GM12878 (cell line): ENCODE measurements around the gene CAST. TPM values are rescaled to one million over a fixed set of nuclear protein-coding genes. Genes with fewer than 3 reads are reported as not detected.

Experiments
- ATAC-seq: fragments of 200-7000 bp; cut with Tn5 transposase; 3 replicates; pipeline ENCODE4 v1.9.1; 2020; ENCODE audit warnings: mild to moderate bottlenecking, moderate library complexity
- BruUV-seq: library from RNA; stranded (reverse); fragments of 400-500 nt; replicated peaks from 2 replicates; lab custom pipeline; 2021; lab: Mats Ljungman, UMichigan
- CTCF ChIA-PET: fragments of 300-600 bp; sonication (Branson Sonifier 250); formaldehyde crosslinking; extraction: SDS; loops from one replicate; lab custom pipeline; 2021; ENCODE audit warnings: inconsistent platforms; lab: Yijun Ruan, JAX
- POLR2A ChIA-PET: fragments of 350-600 bp; formaldehyde crosslinking; extraction: SDS; loops from one replicate; lab custom pipeline; 2021; ENCODE audit warnings: inconsistent platforms; lab: Charles Lee
- RAD21 ChIA-PET: fragments of 300-600 bp; sonication (Branson Sonifier 250); formaldehyde crosslinking; loops from one replicate; lab custom pipeline; 2023; ENCODE audit warnings: antibody characterized with exemption; ENCODE audit not compliant: unreplicated experiment; lab: Charles Lee
- SMC1A ChIA-PET: fragments of 300-600 bp; sonication (Branson Sonifier 250); formaldehyde crosslinking; loops from one replicate; lab custom pipeline; 2023; ENCODE audit not compliant: unreplicated experiment, uncharacterized antibody; lab: Charles Lee
- DNase-seq: peaks from one replicate; pipeline ENCODE4 v3.0.0-alpha.2; 2011; ENCODE audit warnings: low read depth, low spot score
- FAIRE-seq: peaks from 3 replicates; lab custom pipeline; 2011; peaks lifted over from hg19 to GRCh38; lab: Jason Lieb, UNC
- H2AFZ ChIP-seq: 2 replicates; pipeline ENCODE4 v1.6.0; 2011; ENCODE audit warnings: low read depth, low read length, control low read depth; ENCODE audit not compliant: control insufficient read depth
- H3K27ac ChIP-seq: 2 replicates; pipeline ENCODE4 v1.5.1; 2011; ENCODE audit warnings: control low read depth; ENCODE audit not compliant: control insufficient read depth, insufficient read depth
- H3K27me3 ChIP-seq, 2 experiments: replicated peaks in 1 of 2; 2 replicates each; pipeline versions ENCODE4 v1.6.0 to v1.6.1; 2011; ENCODE audit warnings: low read length in 1 of 2; ENCODE audit not compliant: control insufficient read depth in 2 of 2, insufficient read depth in 2 of 2
- H3K36me3 ChIP-seq, 2 experiments: 2 replicates each; pipeline ENCODE4 v1.5.1; 2011; ENCODE audit warnings: low read length in 1 of 2; ENCODE audit not compliant: control insufficient read depth in 2 of 2, insufficient read depth in 2 of 2
- H3K4me1 ChIP-seq: 2 replicates; pipeline ENCODE4 v1.6.1; 2011; ENCODE audit warnings: mild to moderate bottlenecking, low read length, moderate library complexity, mixed read lengths; ENCODE audit not compliant: control insufficient read depth, insufficient read depth
- H3K4me2 ChIP-seq: 2 replicates; pipeline ENCODE4 v1.6.0; 2011; ENCODE audit warnings: control low read depth; ENCODE audit not compliant: control insufficient read depth, insufficient read depth
- H3K4me3 ChIP-seq: fragments of 200-600 bp; sonication (generic); 2 replicates; pipeline ENCODE4 v1.5.1; 2016
- H3K79me2 ChIP-seq: 2 replicates; pipeline ENCODE4 v1.6.0; 2011; ENCODE audit warnings: low read length; ENCODE audit not compliant: control insufficient read depth, insufficient read depth
- H3K9ac ChIP-seq: 2 replicates; pipeline ENCODE4 v1.8.0; 2011; ENCODE audit warnings: low read length, control low read depth, mixed read lengths; ENCODE audit not compliant: control insufficient read depth, insufficient read depth
- H3K9me3 ChIP-seq: replicated peaks from 3 replicates; pipeline ENCODE4 v1.5.1; 2011; ENCODE audit warnings: mild to moderate bottlenecking, low read length; ENCODE audit not compliant: control insufficient read depth, insufficient read depth
- H4K20me1 ChIP-seq: 2 replicates; pipeline ENCODE4 v1.6.0; 2011; ENCODE audit not compliant: control insufficient read depth, insufficient read depth
- E4F1 ChIP-seq: fragments of 450-650 bp; IDR thresholded peaks from 2 replicates; pipeline ENCODE4 v1.6.1; 2018; ENCODE audit warnings: borderline replicate concordance, mild to moderate bottlenecking; ENCODE audit not compliant: partially characterized antibody
- KLF5 ChIP-seq: fragments of 450-650 bp; IDR thresholded peaks from 2 replicates; pipeline ENCODE4 v1.6.1; 2014; ENCODE audit warnings: mild to moderate bottlenecking; ENCODE audit not compliant: partially characterized antibody
- SREBF2 ChIP-seq: IDR thresholded peaks from 2 replicates; pipeline ENCODE4 v1.6.1; 2012; ENCODE audit warnings: mild to moderate bottlenecking, low read length
- STAT3 ChIP-seq: IDR thresholded peaks from 2 replicates; pipeline ENCODE4 v1.6.1; 2011; ENCODE audit warnings: low read depth, low read length, improper control_type of control experiment
- YY1 ChIP-seq: IDR thresholded peaks from 2 replicates; pipeline ENCODE4 v1.6.1; 2011; ENCODE audit warnings: low read depth, mild to moderate bottlenecking, low read length
- ZNF274 ChIP-seq: IDR thresholded peaks from one replicate; pipeline ENCODE4 v1.8.0; 2011; ENCODE audit not compliant: insufficient read length, insufficient read depth
- WGBS: methylation state at CpG from one replicate; pipeline ENCODE4 v1.1.6; 2016; ENCODE audit warnings: low lambda C conversion rate; ENCODE audit not compliant: insufficient replicate concordance, insufficient coverage; ENCODE audit errors: missing lambda C conversion rate; 5-methylcytosine and 5-hydroxymethylcytosine counted together
- in situ Hi-C: fragments of 300-500 bp; cut with MboI; formaldehyde crosslinking; loops from 9 replicates; pipeline ENCODE4 v1.14.3; 2018; ENCODE audit warnings: mixed read lengths
- intact Hi-C: fragments of 100-400 bp; cut with micrococcal nuclease; formaldehyde crosslinking; loops from one replicate; pipeline ENCODE4 v1.14.2; 2022; ENCODE audit not compliant: unreplicated experiment
- polyA plus RNA-seq, 11 experiments: library from polyadenylated mRNA; depleted of rRNA in 4 of 11; unstranded in 6 of 11; stranded (reverse) in 5 of 11; fragments of >200 nt; fragmentation: Nextera tagmentation in 4 of 11; fragmentation: Illumina TruSeq in 1 of 11; extraction: Ambion mirVana in 4 of 11; extraction: Trizol in 1 of 11; gene quantifications; 1 replicate in 1 of 11; 2 replicates in 10 of 11; pipeline versions ENCODE4 v1.2.1 to v1.2.3, GENCODE V29; 2011 to 2016; ENCODE audit warnings: inconsistent platforms in 2 of 11, missing spikeins in 2 of 11, low read depth in 1 of 11
- total RNA-seq, 4 experiments: library from RNA; depleted of rRNA in 3 of 4; stranded (reverse); fragments of >200 nt in 3 of 4; fragmentation: Illumina TruSeq in 1 of 4; extraction: Trizol in 1 of 4; gene quantifications; 2 replicates each; pipeline versions ENCODE4 v1.2.1 to v1.2.3, GENCODE V29; 2013 to 2021
- TF ChIP-seq, protein P1 (sequence below): IDR thresholded peaks from 2 replicates; pipeline ENCODE4 v1.6.1; 2012; ENCODE audit warnings: low read length, inconsistent platforms

CAST gene
- total and polyA plus RNA-seq, 10 of the 15 experiments (the other 5 are each of a cell fraction or from before 2014, with no cell fraction given) = 31.7 to 140 (median 68.5) TPM

DNA sequence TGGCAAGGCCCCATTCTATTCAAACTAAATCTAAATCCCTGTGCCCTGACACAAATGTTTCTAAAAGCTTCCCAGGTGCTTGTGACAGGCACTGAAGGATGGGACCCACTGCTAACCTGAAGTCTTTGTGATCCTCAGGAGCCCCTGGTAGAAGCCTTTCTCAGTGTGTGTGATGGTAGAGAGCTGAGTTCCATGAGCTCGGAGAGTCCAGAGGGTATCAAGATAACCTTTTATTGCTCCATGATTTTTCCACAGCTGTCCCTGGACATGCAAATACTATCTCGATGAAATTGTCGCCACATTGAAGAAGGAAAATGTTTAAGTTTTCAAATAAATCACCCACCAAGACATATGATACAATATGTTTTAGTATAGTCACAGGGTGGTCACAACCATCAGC is 7.7 kb downstream of the CAST start:
- POLR2A ChIA-PET = interaction anchor here (1.0 to 1.8 kb wide), 2 partner anchors 14 to 15 kb away, joined by 3 to 7 read pairs; no protein-coding TSS in a partner anchor
- 98% methylated on average over 3 of the region's 3 CpGs for WGBS
- RAD21 ChIA-PET = interaction anchor here (1.1 kb wide), 1 partner anchor 16 kb away, joined by 4 read pairs; no protein-coding TSS in a partner anchor
- no peaks in the 10 kb centered on the region for H3K36me3 ChIP-seq
- TF ChIP-seq YY1 = no peak
- TF ChIP-seq, protein P1, sequence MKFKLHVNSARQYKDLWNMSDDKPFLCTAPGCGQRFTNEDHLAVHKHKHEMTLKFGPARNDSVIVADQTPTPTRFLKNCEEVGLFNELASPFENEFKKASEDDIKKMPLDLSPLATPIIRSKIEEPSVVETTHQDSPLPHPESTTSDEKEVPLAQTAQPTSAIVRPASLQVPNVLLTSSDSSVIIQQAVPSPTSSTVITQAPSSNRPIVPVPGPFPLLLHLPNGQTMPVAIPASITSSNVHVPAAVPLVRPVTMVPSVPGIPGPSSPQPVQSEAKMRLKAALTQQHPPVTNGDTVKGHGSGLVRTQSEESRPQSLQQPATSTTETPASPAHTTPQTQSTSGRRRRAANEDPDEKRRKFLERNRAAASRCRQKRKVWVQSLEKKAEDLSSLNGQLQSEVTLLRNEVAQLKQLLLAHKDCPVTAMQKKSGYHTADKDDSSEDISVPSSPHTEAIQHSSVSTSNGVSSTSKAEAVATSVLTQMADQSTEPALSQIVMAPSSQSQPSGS = no peak
- no peaks in the 10 kb centered on the region; the same call in 1 of the 2 replicates for H3K79me2 ChIP-seq
- FAIRE-seq = no peak
- H3K9me3 ChIP-seq = no peaks in the 10 kb centered on the region
- no peak overlapping the region for H2AFZ ChIP-seq
- H3K27me3 ChIP-seq = no peaks in the 10 kb centered on the region
- no peak overlapping the region for H3K9ac ChIP-seq
- ATAC-seq = no peak
- CTCF ChIA-PET = interaction anchor here (0.7 to 1.9 kb wide), 2 partner anchors 18 to 119 kb away, joined by 3 to 6 read pairs; no protein-coding TSS in a partner anchor
- H3K4me3 ChIP-seq = no peak overlapping the region
- H4K20me1 ChIP-seq = no peaks in the 10 kb centered on the region
- BruUV-seq = no TSS peak
- intact Hi-C loops = no loop called here
- SMC1A ChIA-PET = no interaction called here
- H3K4me2 ChIP-seq = no peak overlapping the region
- no peaks in the 10 kb centered on the region for H3K4me1 ChIP-seq
- in situ Hi-C loops = no loop called here
- DNase-seq = no peak
- H3K27ac ChIP-seq = no peak overlapping the region

DNA sequence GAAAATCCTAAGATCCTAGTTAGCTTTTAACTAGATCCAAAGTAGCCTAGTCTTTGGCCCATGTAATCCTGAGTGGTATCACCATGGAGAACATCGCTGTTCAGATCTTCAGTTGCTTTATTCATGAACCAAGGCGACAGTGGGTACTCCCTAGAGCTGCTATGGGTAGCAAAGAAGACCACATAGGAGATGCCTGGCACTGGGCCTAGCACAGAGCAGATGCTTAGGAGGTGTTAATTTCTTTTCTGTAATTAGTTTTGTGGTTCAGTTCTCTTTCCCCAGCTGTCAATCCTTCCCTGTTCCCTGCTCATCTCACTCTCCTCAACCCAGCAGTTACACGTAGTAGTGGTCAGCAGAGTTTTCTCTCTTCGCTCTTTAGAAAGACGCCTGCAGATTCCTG is 9.3 kb downstream of the CAST start:
- Histone ChIP-seq H3K36me3 (no peaks in the 10 kb centered on the region), H3K27ac (no peak overlapping the region), H3K4me3 (no peak overlapping the region), H3K9ac (no peak overlapping the region), H4K20me1 (no peaks in the 10 kb centered on the region), H3K4me1 (no peaks in the 10 kb centered on the region), H3K79me2 (no peaks in the 10 kb centered on the region; the same call in 1 of the 2 replicates), H3K4me2 (no peak overlapping the region), H3K9me3 (no peaks in the 10 kb centered on the region), H2AFZ (no peak overlapping the region), H3K27me3 (no peaks in the 10 kb centered on the region)
- SMC1A ChIA-PET = interaction anchor here (0.7 to 0.9 kb wide), 2 partner anchors 13 to 16 kb away, joined by 3 read pairs; no protein-coding TSS in a partner anchor
- FAIRE-seq = no peak
- CTCF ChIA-PET = interaction anchor here (1.0 kb wide), 1 partner anchor 76 kb away, joined by 3 read pairs; no protein-coding TSS in a partner anchor
- WGBS = 99% methylated on average over 5 of the region's 5 CpGs
- intact Hi-C loops = no loop called here
- in situ Hi-C loops = no loop called here
- ATAC-seq = no peak
- POLR2A ChIA-PET = no interaction called here
- no TSS peak for BruUV-seq
- no peak for DNase-seq
- TF ChIP-seq ZNF274 (no peak), SREBF2 (no peak), KLF5 (no peak), E4F1 (no peak), STAT3 (no peak)
- RAD21 ChIA-PET = interaction anchor here (0.8 to 1.2 kb wide), 3 partner anchors 17 to 118 kb away, joined by 3 to 4 read pairs (median 3); no protein-coding TSS in a partner anchor
